Mucosa of descending colon (tissue), 3 donors: ENCODE data around the gene RAPGEF2. TPM values are rescaled to one million over a fixed set of nuclear protein-coding genes. Genes with fewer than 3 reads are reported as not detected.

ENCODE experiments used
- ATAC-seq: fragments of 200-7000 bp; cut with Tn5 transposase; one replicate; pipeline ENCODE4 v1.9.1; 2020; ENCODE audit warnings: mild to moderate bottlenecking, moderate library complexity
- DNase-seq, 3 donors: peaks; one replicate each; pipeline ENCODE4 v3.0.0-alpha.2; 2020
- H3K36me3 ChIP-seq: fragments of 200-600 bp; one replicate; pipeline ENCODE4 v1.8.0; 2021; ENCODE audit warnings: low read depth, mild to moderate bottlenecking
- H3K4me1 ChIP-seq: fragments of 200-600 bp; one replicate; pipeline ENCODE4 v1.8.0; 2021; ENCODE audit warnings: low read depth, mild to moderate bottlenecking
- H3K4me3 ChIP-seq: fragments of 200-600 bp; one replicate; pipeline ENCODE4 v1.8.0; 2021; ENCODE audit warnings: mild to moderate bottlenecking
- H3K9me3 ChIP-seq: fragments of 200-600 bp; one replicate; pipeline ENCODE4 v1.8.0; 2021; ENCODE audit warnings: mild to moderate bottlenecking
- CTCF ChIP-seq: fragments of 200-600 bp; IDR thresholded peaks from one replicate; pipeline ENCODE4 v1.8.0; 2022; ENCODE audit warnings: antibody characterized with exemption, mild to moderate bottlenecking
- intact Hi-C, 2 donors: fragments of 100-400 bp; cut with DNase I in 1 of 2; cut with micrococcal nuclease in 1 of 2; formaldehyde crosslinking; loops; one replicate each; pipeline versions ENCODE4 v1.11.0 to v1.11.1; 2022; cut with DNase I, micrococcal nuclease
- total RNA-seq, 3 donors: library from RNA; stranded (reverse); fragmentation: NEBNext Ultra II Directional in 2 of 3; extraction: Animal tissue kit (Norgen Biotek cat#: 25700) in 2 of 3; gene quantifications; one replicate each; pipeline versions ENCODE4 v1.2.1 to v1.2.4, GENCODE V29; 2021 to 2023
- donor health status: DM: no; HTN: no; CAD: no; lungs with moderate emphysema.
- donor health status: DM: no; HTN: no; CAD: no.
- donor health status: DM: no; HTN: yes; CAD: no.

Gene RAPGEF2
- total RNA-seq, 3 donors from 2014 or later = 42.8 to 68.2 (median 55.1) TPM

GRCh38 chr4:159197885-159198269 lies 95.0 kb downstream of the RAPGEF2 start:
- no peaks in the 10 kb centered on the region for H3K4me1 ChIP-seq
- intact Hi-C loops = no loop called here
- H3K9me3 ChIP-seq = no peaks in the 10 kb centered on the region
- no peak for TF ChIP-seq CTCF
- no peak for DNase-seq
- ATAC-seq = no peak
- no peak overlapping the region for H3K4me3 ChIP-seq
- H3K36me3 ChIP-seq = no peaks in the 10 kb centered on the region

DNA sequence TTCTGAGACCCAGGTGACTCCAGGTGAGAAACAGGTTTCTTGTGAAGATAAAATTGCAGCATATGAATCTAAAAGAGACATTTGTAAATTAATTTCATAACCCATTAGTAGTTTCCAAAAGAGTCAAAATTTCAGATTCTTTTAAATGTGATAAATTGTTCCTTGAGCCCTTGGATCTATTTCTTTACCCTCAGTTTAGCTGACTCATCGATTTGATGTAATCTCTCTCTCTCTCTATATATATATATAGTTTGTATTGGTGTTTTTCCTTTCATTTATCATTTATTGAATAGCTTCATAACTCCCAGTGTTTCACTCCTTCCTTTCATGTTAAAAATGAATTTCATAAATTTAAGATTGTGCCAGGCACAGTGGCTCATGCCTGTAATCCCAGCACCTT lies 96.9 kb downstream of the RAPGEF2 start:
- DNase-seq = no peak
- intact Hi-C loops = loop anchor here (5.0 to 10.0 kb wide), 3 partner anchors 343 to 475 kb away; partner anchors contain the start of gene PPID (in 1 of the 2)
- Histone ChIP-seq H3K4me3 (no peak overlapping the region), H3K36me3 (no peaks in the 10 kb centered on the region), H3K4me1 (no peaks in the 10 kb centered on the region), H3K9me3 (no peaks in the 10 kb centered on the region)
- no peak for TF ChIP-seq CTCF
- no peak for ATAC-seq

DNA sequence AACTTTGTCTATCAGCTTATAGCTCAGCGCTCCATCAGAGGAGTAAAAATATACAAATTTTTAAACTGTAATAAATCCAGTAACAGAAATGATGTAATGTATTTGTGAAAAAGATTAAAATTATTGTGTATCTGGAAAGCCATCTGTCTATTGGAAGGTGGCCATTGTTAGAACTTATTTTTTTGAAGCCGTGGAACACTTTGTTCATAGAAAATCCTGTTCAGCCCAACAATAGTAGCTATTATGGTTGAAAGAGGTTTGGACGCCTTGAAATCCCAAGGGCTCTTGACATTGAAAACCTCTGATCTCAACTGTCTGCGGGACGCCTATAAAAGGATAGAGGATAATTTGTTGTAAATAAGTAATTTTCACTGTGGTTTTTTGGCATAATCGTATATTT lies 98.3 kb downstream of the RAPGEF2 start:
- Histone ChIP-seq H3K4me1 (no peaks in the 10 kb centered on the region), H3K36me3 (no peaks in the 10 kb centered on the region), H3K9me3 (no peaks in the 10 kb centered on the region), H3K4me3 (no peak overlapping the region)
- intact Hi-C loops = loop anchor here (5.0 to 10.0 kb wide), 3 partner anchors 344 to 476 kb away; partner anchors contain the start of gene PPID (in 1 of the 2)
- no peak for TF ChIP-seq CTCF
- ATAC-seq = no peak
- DNase-seq = no peak

- H3K9me3 ChIP-seq = no peaks in the 10 kb centered on the region
- no peak for TF ChIP-seq CTCF
- H3K4me3 ChIP-seq = no peak overlapping the region
- ATAC-seq = no peak
- intact Hi-C loops = loop anchor here (5.0 to 10.0 kb wide), 3 partner anchors 347 to 480 kb away; partner anchors contain the start of gene PPID (in 1 of the 2)
- no peaks in the 10 kb centered on the region for H3K4me1 ChIP-seq
- no peak for DNase-seq
- H3K36me3 ChIP-seq = no peaks in the 10 kb centered on the region
Observed at GRCh38 chr4:159204566-159204965, 101.7 kb downstream of the RAPGEF2 start.

- H3K9me3 ChIP-seq = no peaks in the 10 kb centered on the region
- DNase-seq (no peak), ATAC-seq (no peak)
- no peaks in the 10 kb centered on the region for H3K4me1 ChIP-seq
- no peak for TF ChIP-seq CTCF
- no peaks in the 10 kb centered on the region for H3K36me3 ChIP-seq
- no peak overlapping the region for H3K4me3 ChIP-seq
- intact Hi-C loops = loop anchor here (10.0 kb wide), 2 partner anchors 351 to 481 kb away; partner anchors contain the start of gene PPID (in 1 of the 2)
Observed at GRCh38 chr4:159205466-159205865, 102.6 kb downstream of the RAPGEF2 start.

DNA sequence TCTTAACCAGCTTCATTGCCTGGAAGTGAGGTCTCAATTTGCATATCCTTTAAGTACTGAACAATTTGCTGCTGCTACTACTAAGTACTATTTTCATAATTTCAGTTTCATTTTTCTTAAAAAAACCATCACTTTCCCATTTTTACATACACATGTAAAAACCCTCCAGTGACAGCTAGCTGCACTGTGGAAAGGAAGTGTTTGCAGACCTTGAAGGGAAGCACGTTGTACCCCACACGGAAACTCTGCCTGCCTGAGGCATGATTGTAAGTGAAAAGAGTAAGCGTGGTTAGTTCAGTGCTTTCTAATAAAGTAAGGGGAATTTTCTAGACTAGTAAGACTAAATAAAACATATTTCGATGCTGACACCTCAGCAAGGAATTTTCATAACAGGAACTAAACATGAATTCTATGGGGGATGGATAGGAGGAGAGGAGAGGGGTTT lies 103.6 kb downstream of the RAPGEF2 start:
- ATAC-seq (no peak), DNase-seq (no peak)
- intact Hi-C loops = loop anchor here (10.0 kb wide), 2 partner anchors 352 to 482 kb away; partner anchors contain the start of gene PPID (in 1 of the 2)
- H3K4me3 ChIP-seq = no peak overlapping the region
- H3K9me3 ChIP-seq = no peaks in the 10 kb centered on the region
- no peak for TF ChIP-seq CTCF
- H3K36me3 ChIP-seq = no peaks in the 10 kb centered on the region
- H3K4me1 ChIP-seq = no peaks in the 10 kb centered on the region
